Adrenal gland (tissue), 12 donors: ENCODE data around the gene TTLL11. TPM values are rescaled to one million over a fixed set of nuclear protein-coding genes. Genes with fewer than 3 reads are reported as not detected.

Source experiments
- DNase-seq, 7 donors: peaks; one replicate each; pipeline ENCODE4 v3.0.0-alpha.2; 2019 to 2020
- H3K27ac ChIP-seq, 5 donors: fragments of 200-600 bp; sonication (generic) in 4 of 5; 1 replicate in 3 of 5; 2 replicates in 2 of 5; pipeline versions ENCODE4 v1.5.1 to v1.8.0; 2016 to 2020; ENCODE audit warnings: mild to moderate bottlenecking in 1 of 5
- H3K27me3 ChIP-seq: fragments of 200-600 bp; 2 replicates; pipeline ENCODE4 v1.8.0; 2021
- H3K36me3 ChIP-seq, 2 donors: fragments of 200-600 bp; replicated peaks in 1 of 2; 1 replicate in 1 of 2; 2 replicates in 1 of 2; pipeline versions ENCODE4 v1.5.1 to v1.8.0; 2018 to 2022
- H3K4me1 ChIP-seq, 2 donors: fragments of 200-600 bp; replicated peaks in 1 of 2; 1 replicate in 1 of 2; 2 replicates in 1 of 2; pipeline versions ENCODE4 v1.5.1 to v1.8.0; 2018 to 2021
- H3K4me3 ChIP-seq, 4 donors: fragments of 200-600 bp; sonication (generic) in 3 of 4; one replicate each; pipeline ENCODE4 v1.5.1; 2016 to 2018
- H3K9me3 ChIP-seq, 3 donors: fragments of 200-600 bp; sonication (generic) in 1 of 3; replicated peaks in 1 of 3; 1 replicate in 2 of 3; 2 replicates in 1 of 3; pipeline versions ENCODE4 v1.5.1 to v1.8.0; 2016 to 2021
- POLR2A ChIP-seq, 2 donors: fragments of 450-650 bp; IDR thresholded peaks; one replicate each; pipeline ENCODE4 v1.6.1; 2017; ENCODE audit warnings: antibody characterized with exemption in 2 of 2, mild to moderate bottlenecking in 2 of 2, moderate library complexity in 1 of 2
- WGBS, 4 donors: extraction: QIAGEN DNeasy Blood & Tissue Kit in 2 of 4; methylation state at CpG; one replicate each; pipeline versions ENCODE4 v1.1.5 to v1.1.7; 2013 to 2017; 5-methylcytosine and 5-hydroxymethylcytosine counted together
- intact Hi-C, 2 donors: fragments of 100-400 bp; cut with DNase I; formaldehyde crosslinking; loops; one replicate each; pipeline versions ENCODE4 v1.14.1 to v1.15.0; 2022 to 2023
- polyA plus RNA-seq, 3 donors: library from polyadenylated mRNA; stranded (reverse); fragments of 200-250 nt in 2 of 3; fragments of 350-450 nt in 1 of 3; fragmentation: Illumina TruSeq in 1 of 3; extraction: RNeasy Lipid Tissue Mini Kit (QIAGEN cat#74804) in 1 of 3; gene quantifications; one replicate each; pipeline ENCODE4 v1.2.3, GENCODE V29; 2013 to 2014
- total RNA-seq, 9 donors: library from RNA; depleted of rRNA in 4 of 9; stranded (reverse); fragments of >200 nt in 4 of 9; fragments of 120-200 nt in 1 of 9; fragmentation: NEBNext Ultra II Directional in 1 of 9; extraction: Animal tissue kit (Norgen Biotek cat#: 25700) in 1 of 9; gene quantifications; one replicate each; pipeline versions ENCODE4 v1.1.0 to v1.2.4, GENCODE V29; 2013 to 2023
- TF ChIP-seq, protein P1 (sequence below), 6 experiments: fragments of 450-650 bp in 4 of 6; fragments of 200-600 bp in 2 of 6; sonication (generic) in 1 of 6; IDR thresholded peaks; 1 replicate in 5 of 6; 2 replicates in 1 of 6; pipeline versions ENCODE4 v1.5.1 to v1.8.0; 2016 to 2021; ENCODE audit warnings: antibody characterized with exemption in 6 of 6, mild to moderate bottlenecking in 2 of 6, moderate library complexity in 1 of 6
- donor health status: healthy with polysubstance abuse.
- donor health status: Bipolar disorder and iron deficiency.
- donor health status: DM: yes; HTN: yes; CAD: no.
- donor health status: DM: no; HTN: no; CAD: no.
- donor health status: DM: no; HTN: no; CAD: no.
- donor health status: DM: yes; HTN: yes; CAD: no.

The TTLL11 gene
- total and polyA plus RNA-seq, 12 donors = 4.8 to 30.9 (median 13.7) TPM

DNA sequence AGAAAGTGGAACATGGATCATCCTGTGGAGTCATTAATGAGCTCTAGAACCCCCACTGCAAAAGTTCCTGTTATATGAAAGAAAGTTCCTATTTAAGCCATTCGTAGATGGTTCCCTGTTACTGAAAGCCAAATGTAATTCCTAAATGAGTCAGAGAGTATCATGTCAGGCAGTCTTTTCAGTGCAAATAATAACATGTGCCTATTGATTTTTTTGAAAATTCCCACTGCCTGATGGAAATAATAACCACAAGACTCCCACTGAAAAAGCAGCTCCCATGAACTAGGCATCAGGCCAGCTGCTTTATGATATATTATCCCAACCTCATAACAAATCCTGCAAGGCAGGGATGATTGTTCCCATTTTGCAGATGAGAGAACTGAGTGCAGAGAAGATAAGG, 224.5 kb downstream of the TTLL11 start:
- TF ChIP-seq, protein P1, sequence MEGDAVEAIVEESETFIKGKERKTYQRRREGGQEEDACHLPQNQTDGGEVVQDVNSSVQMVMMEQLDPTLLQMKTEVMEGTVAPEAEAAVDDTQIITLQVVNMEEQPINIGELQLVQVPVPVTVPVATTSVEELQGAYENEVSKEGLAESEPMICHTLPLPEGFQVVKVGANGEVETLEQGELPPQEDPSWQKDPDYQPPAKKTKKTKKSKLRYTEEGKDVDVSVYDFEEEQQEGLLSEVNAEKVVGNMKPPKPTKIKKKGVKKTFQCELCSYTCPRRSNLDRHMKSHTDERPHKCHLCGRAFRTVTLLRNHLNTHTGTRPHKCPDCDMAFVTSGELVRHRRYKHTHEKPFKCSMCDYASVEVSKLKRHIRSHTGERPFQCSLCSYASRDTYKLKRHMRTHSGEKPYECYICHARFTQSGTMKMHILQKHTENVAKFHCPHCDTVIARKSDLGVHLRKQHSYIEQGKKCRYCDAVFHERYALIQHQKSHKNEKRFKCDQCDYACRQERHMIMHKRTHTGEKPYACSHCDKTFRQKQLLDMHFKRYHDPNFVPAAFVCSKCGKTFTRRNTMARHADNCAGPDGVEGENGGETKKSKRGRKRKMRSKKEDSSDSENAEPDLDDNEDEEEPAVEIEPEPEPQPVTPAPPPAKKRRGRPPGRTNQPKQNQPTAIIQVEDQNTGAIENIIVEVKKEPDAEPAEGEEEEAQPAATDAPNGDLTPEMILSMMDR (IDR thresholded peaks at IDR 0.05) = no peak
- no peak for TF ChIP-seq POLR2A (IDR thresholded peaks at IDR 0.05)
- Histone ChIP-seq H3K27me3 (no peaks in the 10 kb centered on the region), H3K4me3 (no peak overlapping the region), H3K27ac (no peak overlapping the region), H3K36me3 (no peaks in the 10 kb centered on the region), H3K4me1 (no peaks in the 10 kb centered on the region), H3K9me3 (no peaks in the 10 kb centered on the region)
- no peak for DNase-seq
- WGBS, 4 donors = 81 to 96% (median 90%) methylated on average over 1 of the region's 1 CpG
- intact Hi-C loops = loop anchor here in 1 of 2 donors (10.0 kb wide), 1 partner anchor 184 kb away; no protein-coding TSS in a partner anchor

DNA sequence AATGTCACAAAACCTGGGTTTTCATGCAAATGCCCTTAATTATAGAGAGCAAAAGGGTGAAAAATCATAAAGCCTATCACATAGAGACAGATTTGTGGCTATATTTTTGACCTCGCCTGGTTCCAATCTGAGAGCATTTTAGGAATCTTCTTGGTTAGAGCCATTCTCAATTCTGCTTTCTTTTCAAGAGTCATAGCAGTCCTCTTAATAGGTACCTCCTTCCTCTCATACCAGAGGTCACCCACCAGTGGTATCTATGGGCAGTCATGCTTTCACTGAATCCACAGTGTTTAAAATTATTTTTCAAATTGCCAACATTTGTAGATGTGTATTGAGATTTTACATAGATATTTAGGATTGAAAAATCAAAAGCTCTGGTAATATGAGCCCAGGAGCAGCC, 226.2 kb downstream of the TTLL11 start:
- H3K27me3 ChIP-seq = no peaks in the 10 kb centered on the region
- H3K4me3 ChIP-seq = no peak overlapping the region
- H3K27ac ChIP-seq = no peak overlapping the region
- DNase-seq = no peak
- TF ChIP-seq POLR2A (IDR thresholded peaks at IDR 0.05) = no peak
- TF ChIP-seq, protein P1 (IDR thresholded peaks at IDR 0.05) = no peak
- no peaks in the 10 kb centered on the region for H3K36me3 ChIP-seq
- WGBS, 4 donors = 89 to 100% (median 99%) methylated on average over 1 of the region's 1 CpG
- no peaks in the 10 kb centered on the region for H3K9me3 ChIP-seq
- intact Hi-C loops = loop anchor here in 1 of 2 donors (10.0 kb wide), 1 partner anchor 182 kb away; no protein-coding TSS in a partner anchor
- no peaks in the 10 kb centered on the region for H3K4me1 ChIP-seq

DNA sequence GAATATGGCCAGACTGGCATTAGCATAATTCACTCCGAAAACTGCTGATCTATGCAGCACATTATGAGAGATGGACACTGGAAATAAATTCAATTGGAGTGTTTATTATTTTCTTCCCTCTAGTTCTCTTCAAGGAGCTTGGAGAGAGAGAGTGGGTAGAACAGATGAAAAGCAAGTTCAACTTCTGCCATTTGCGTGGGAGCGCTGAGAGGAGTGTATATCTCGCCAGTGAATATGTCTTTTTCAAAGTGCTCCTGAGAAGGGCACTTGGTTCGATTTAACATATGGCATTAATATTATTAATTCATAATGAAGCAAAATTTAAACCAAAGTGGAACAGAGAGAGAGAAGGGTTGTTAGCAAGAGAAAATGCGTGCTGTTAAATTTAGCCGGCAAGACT, 227.2 kb downstream of the TTLL11 start:
- no peaks in the 10 kb centered on the region for H3K9me3 ChIP-seq
- WGBS, 4 donors = 82 to 96% (median 95%) methylated on average over 7 of the region's 7 CpGs
- intact Hi-C loops = loop anchor here in 1 of 2 donors (10.0 kb wide), 1 partner anchor 181 kb away; no protein-coding TSS in a partner anchor

DNA sequence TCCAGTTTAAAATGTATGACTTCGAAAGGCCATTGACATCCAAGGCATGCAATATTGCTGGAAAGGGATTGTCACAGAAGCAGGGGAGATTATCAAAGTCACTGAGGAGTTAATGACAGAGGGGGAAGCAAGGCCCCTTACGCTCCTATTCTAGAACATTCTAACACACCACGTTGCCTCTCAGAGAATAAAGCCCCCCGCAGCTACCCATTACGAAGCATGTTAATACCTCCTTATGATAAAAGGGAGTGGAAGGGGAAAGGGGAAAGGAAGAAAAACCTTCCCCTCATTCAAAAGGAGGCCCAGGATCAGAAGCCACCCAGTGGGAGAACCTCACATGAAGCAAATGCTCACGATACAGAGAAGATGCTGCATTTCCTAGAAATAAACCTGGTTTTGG, 228.0 kb downstream of the TTLL11 start:
- no peak overlapping the region for H3K27ac ChIP-seq
- H3K27me3 ChIP-seq = no peaks in the 10 kb centered on the region
- intact Hi-C loops = loop anchor here in 1 of 2 donors (10.0 kb wide), 1 partner anchor 180 kb away; no protein-coding TSS in a partner anchor
- DNase-seq = no peak
- WGBS, 4 donors = 89 to 95% (median 93%) methylated on average over 6 of the region's 6 CpGs
- H3K9me3 ChIP-seq = no peaks in the 10 kb centered on the region
- TF ChIP-seq, protein P1 (IDR thresholded peaks at IDR 0.05) = no peak
- no peak for TF ChIP-seq POLR2A (IDR thresholded peaks at IDR 0.05)
- H3K36me3 ChIP-seq = no peaks in the 10 kb centered on the region
- H3K4me3 ChIP-seq = no peak overlapping the region
- no peaks in the 10 kb centered on the region for H3K4me1 ChIP-seq

More for the DNA sequence above, 227.2 kb downstream of the TTLL11 start:
- Histone ChIP-seq H3K4me1 (no peaks in the 10 kb centered on the region), H3K36me3 (no peaks in the 10 kb centered on the region), H3K27me3 (no peaks in the 10 kb centered on the region), H3K27ac (no peak overlapping the region), H3K4me3 (no peak overlapping the region)
- DNase-seq = no peak
- no peak for TF ChIP-seq POLR2A (IDR thresholded peaks at IDR 0.05)
- TF ChIP-seq, protein P1 (IDR thresholded peaks at IDR 0.05) = no peak
